Fibroblast of mammary gland (primary cell): ENCODE data around the gene GSG1L2.
A peak's percentile ranks its signal among the peaks of the same experiment; 100 is the strongest.

ENCODE experiments used
- DNase-seq: peaks from one replicate; pipeline ENCODE4 v3.0.0-alpha.2; 2010; ENCODE audit warnings: low read depth
- H3K4me3 ChIP-seq: 2 replicates; pipeline ENCODE4 v1.5.1; 2011; ENCODE audit warnings: low read depth, mild to moderate bottlenecking, low read length, moderate library complexity; ENCODE audit not compliant: control insufficient read depth
- CTCF ChIP-seq: conservative IDR thresholded peaks from 2 replicates; pipeline ENCODE4 v1.5.1; 2011; ENCODE audit warnings: low read depth, low read length, inconsistent platforms; ENCODE audit not compliant: control insufficient read depth, insufficient read depth

GSG1L2 gene

GRCh38 chr17:9842057-9842758 is 20.3 kb upstream of the GSG1L2 start:
- no peak overlapping the region for H3K4me3 ChIP-seq
- peak; percentile 80 for DNase-seq
- TF ChIP-seq CTCF, result no peak

- DNase-seq, result peak; percentile 23
- H3K4me3 ChIP-seq, result no peak overlapping the region
- TF ChIP-seq CTCF, result peak; percentile 14
These were observed 17.6 kb upstream of the GSG1L2 start for GRCh38 chr17:9839433-9839832.

- DNase-seq, result peak; percentile 96
- no peak for TF ChIP-seq CTCF
- no peak overlapping the region for H3K4me3 ChIP-seq
These were observed 15.9 kb upstream of the GSG1L2 start for GRCh38 chr17:9837551-9838471.

- H3K4me3 ChIP-seq, result no peak overlapping the region
- TF ChIP-seq CTCF, result no peak
- no peak for DNase-seq
These were observed 12.0 kb upstream of the GSG1L2 start for GRCh38 chr17:9833922-9834321.

GRCh38 chr17:9830711-9831110 is 8.8 kb upstream of the GSG1L2 start:
- DNase-seq, result no peak
- TF ChIP-seq CTCF, result no peak
- no peak overlapping the region for H3K4me3 ChIP-seq

GRCh38 chr17:9829343-9829742 is 7.5 kb upstream of the GSG1L2 start:
- TF ChIP-seq CTCF, result no peak
- no peak for DNase-seq
- no peak overlapping the region for H3K4me3 ChIP-seq
